Smooth muscle cell (in vitro differentiated cells): ENCODE results near the gene CSNK2A1. TPM values are rescaled to one million over a fixed set of nuclear protein-coding genes. Genes with fewer than 3 reads are reported as not detected.
A peak's percentile ranks its signal among the peaks of the same experiment; 100 is the strongest.
"Not testable (repeated sequence)": the region's sequence is repeated elsewhere in the genome, so short reads cannot be mapped to it uniquely, and the experiment has no call there.

Experiments
- DNase-seq: peaks from one replicate; lab custom pipeline; 2025; ENCODE audit not compliant: unreplicated experiment; lab: John Stamatoyannopoulos, UW
- H2AFZ ChIP-seq: fragments of 200-600 bp; sonication (generic); 2 replicates; pipeline ENCODE4 v1.6.0; 2016; ENCODE audit warnings: antibody characterized with exemption, low read depth, mild to moderate bottlenecking
- H3F3A ChIP-seq: fragments of 200-600 bp; sonication (generic); 2 replicates; pipeline ENCODE4 v1.6.0; 2017; ENCODE audit warnings: antibody characterized with exemption, low read depth
- H3K27ac ChIP-seq: fragments of 200-600 bp; sonication (generic); 2 replicates; pipeline ENCODE4 v1.5.1; 2016; ENCODE audit warnings: low read depth, mild to moderate bottlenecking
- H3K27me3 ChIP-seq: fragments of 200-600 bp; sonication (generic); 2 replicates; pipeline ENCODE4 v1.6.1; 2016; ENCODE audit warnings: low read depth, mild to moderate bottlenecking
- H3K36me3 ChIP-seq: fragments of 200-600 bp; sonication (generic); 2 replicates; pipeline ENCODE4 v1.5.1; 2016; ENCODE audit warnings: low read depth
- H3K4me1 ChIP-seq: fragments of 200-600 bp; sonication (generic); 2 replicates; pipeline ENCODE4 v1.5.1; 2016; ENCODE audit warnings: low read depth
- H3K4me2 ChIP-seq: fragments of 200-600 bp; sonication (generic); 2 replicates; pipeline ENCODE4 v1.6.0; 2016; ENCODE audit warnings: mild to moderate bottlenecking
- H3K4me3 ChIP-seq: fragments of 200-600 bp; sonication (generic); 2 replicates; pipeline ENCODE4 v1.5.1; 2016; ENCODE audit warnings: mild to moderate bottlenecking
- H3K79me2 ChIP-seq: fragments of 200-600 bp; sonication (generic); 2 replicates; pipeline ENCODE4 v1.6.0; 2016; ENCODE audit warnings: low read depth, mild to moderate bottlenecking
- H3K9ac ChIP-seq: fragments of 200-600 bp; sonication (generic); 2 replicates; pipeline ENCODE4 v1.6.0; 2016; ENCODE audit warnings: low read depth
- H3K9me3 ChIP-seq: fragments of 200-600 bp; sonication (generic); replicated peaks from 2 replicates; pipeline ENCODE4 v1.5.1; 2016; ENCODE audit warnings: low read depth
- H4K20me1 ChIP-seq: fragments of 200-600 bp; sonication (generic); 2 replicates; pipeline ENCODE4 v1.6.0; 2016; ENCODE audit warnings: low read depth
- CTCF ChIP-seq: fragments of 200-600 bp; sonication (generic); IDR thresholded peaks from 2 replicates; pipeline ENCODE4 v1.5.1; 2017; ENCODE audit warnings: borderline replicate concordance, mild to moderate bottlenecking, antibody characterized with exemption; ENCODE audit not compliant: insufficient read depth, poor library complexity, severe bottlenecking
- WGBS: methylation state at CpG from one replicate; pipeline ENCODE4 v1.1.7; 2016; ENCODE audit warnings: low lambda C conversion rate; 5-methylcytosine and 5-hydroxymethylcytosine counted together
- polyA plus RNA-seq: library from polyadenylated mRNA; unstranded; fragments of >200 nt; fragmentation: Nextera tagmentation; extraction: Ambion mirVana; gene quantifications from 2 replicates; pipeline ENCODE4 v1.2.1, GENCODE V29; 2016
- total RNA-seq: library from RNA; depleted of rRNA; stranded (reverse); fragments of >200 nt; gene quantifications from 2 replicates; pipeline ENCODE4 v1.2.3, GENCODE V29; 2014

CSNK2A1 gene
- total and polyA plus RNA-seq, 2 experiments from 2014 or later: 82.6 to 205 TPM

GRCh38 chr20:478010-478948 lies 65.3 kb downstream of the CSNK2A1 start:
- Histone ChIP-seq H3F3A (peaks cover 9% of the 10 kb centered on the region), H3K79me2 (no peaks in the 10 kb centered on the region), H3K36me3 (peaks cover 11% of the 10 kb centered on the region), H3K4me3 (no peak overlapping the region), H3K27me3 (no peaks in the 10 kb centered on the region), H3K4me2 (no peak overlapping the region), H3K4me1 (no peaks in the 10 kb centered on the region), H3K27ac (peak overlapping the region; percentile 39), H2AFZ (no peak overlapping the region), H3K9me3 (no peaks in the 10 kb centered on the region), H3K9ac (no peak overlapping the region), H4K20me1 (peaks cover 13% of the 10 kb centered on the region)
- no peak for TF ChIP-seq CTCF
- no peak for DNase-seq
- WGBS: 81% methylated on average over 8 of the region's 8 CpGs

- not testable (repeated sequence) for H3F3A ChIP-seq, H3K9ac ChIP-seq, H3K4me1 ChIP-seq, H3K4me2 ChIP-seq, DNase-seq, H3K9me3 ChIP-seq, H3K27ac ChIP-seq, H3K4me3 ChIP-seq, H2AFZ ChIP-seq, H3K36me3 ChIP-seq, H3K27me3 ChIP-seq, H3K79me2 ChIP-seq
- WGBS: 97% methylated on average over 6 of the region's 6 CpGs
- peaks cover 13% of the 10 kb centered on the region for H4K20me1 ChIP-seq
These were observed 66.9 kb downstream of the CSNK2A1 start for GRCh38 chr20:476561-477249.

GRCh38 chr20:475463-476357 lies 67.9 kb downstream of the CSNK2A1 start:
- Histone ChIP-seq H4K20me1 (peaks cover 13% of the 10 kb centered on the region), H2AFZ (no peak overlapping the region), H3K4me3 (no peak overlapping the region), H3K36me3 (no peaks in the 10 kb centered on the region), H3K9me3 (no peaks in the 10 kb centered on the region), H3K79me2 (no peaks in the 10 kb centered on the region), H3K4me2 (no peak overlapping the region), H3K4me1 (no peaks in the 10 kb centered on the region), H3K27ac (no peak overlapping the region), H3K9ac (no peak overlapping the region), H3K27me3 (no peaks in the 10 kb centered on the region), H3F3A (peaks cover 6% of the 10 kb centered on the region)
- DNase-seq: no peak
- WGBS: 99% methylated on average over 6 of the region's 6 CpGs
- TF ChIP-seq CTCF: no peak

- Histone ChIP-seq H3F3A (no peaks in the 10 kb centered on the region), H3K4me1 (no peaks in the 10 kb centered on the region), H2AFZ (no peak overlapping the region), H3K36me3 (no peaks in the 10 kb centered on the region), H4K20me1 (peaks cover 13% of the 10 kb centered on the region), H3K27ac (no peak overlapping the region), H3K4me2 (no peak overlapping the region), H3K27me3 (no peaks in the 10 kb centered on the region), H3K4me3 (no peak overlapping the region), H3K9ac (no peak overlapping the region), H3K79me2 (no peaks in the 10 kb centered on the region), H3K9me3 (no peaks in the 10 kb centered on the region)
- 85% methylated on average over 2 of the region's 2 CpGs for WGBS
- no peak for TF ChIP-seq CTCF
- DNase-seq: no peak
These were observed 69.0 kb downstream of the CSNK2A1 start for GRCh38 chr20:474581-474980.
